Ammon's horn (tissue), 1 donor: ENCODE results near the gene AKT3.

Source experiments
- DNase-seq: peaks from one replicate; pipeline ENCODE4 v3.0.0-alpha.2; 2016; ENCODE audit warnings: low spot score

Gene AKT3

DNA sequence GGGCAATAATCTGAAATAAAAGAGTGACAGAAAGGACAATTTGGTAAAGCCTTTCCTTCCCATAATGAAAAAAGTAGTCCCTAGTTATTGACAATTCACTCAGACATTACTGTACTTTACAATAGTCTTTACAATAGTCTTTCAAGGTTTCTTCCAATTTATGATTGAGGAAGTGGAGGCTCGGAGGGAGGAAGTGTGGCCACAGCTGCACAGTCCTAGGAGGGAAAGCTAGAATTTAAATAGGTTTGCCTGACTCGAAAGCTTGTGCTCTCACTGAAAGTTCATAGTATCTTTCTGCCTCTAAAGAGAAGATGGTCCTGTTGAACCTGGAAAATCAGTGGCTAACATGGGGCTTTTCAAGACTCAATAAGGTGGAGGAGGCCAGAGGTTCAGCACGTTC lies 391.0 kb downstream of the AKT3 start:
- DNase-seq: no peak

DNA sequence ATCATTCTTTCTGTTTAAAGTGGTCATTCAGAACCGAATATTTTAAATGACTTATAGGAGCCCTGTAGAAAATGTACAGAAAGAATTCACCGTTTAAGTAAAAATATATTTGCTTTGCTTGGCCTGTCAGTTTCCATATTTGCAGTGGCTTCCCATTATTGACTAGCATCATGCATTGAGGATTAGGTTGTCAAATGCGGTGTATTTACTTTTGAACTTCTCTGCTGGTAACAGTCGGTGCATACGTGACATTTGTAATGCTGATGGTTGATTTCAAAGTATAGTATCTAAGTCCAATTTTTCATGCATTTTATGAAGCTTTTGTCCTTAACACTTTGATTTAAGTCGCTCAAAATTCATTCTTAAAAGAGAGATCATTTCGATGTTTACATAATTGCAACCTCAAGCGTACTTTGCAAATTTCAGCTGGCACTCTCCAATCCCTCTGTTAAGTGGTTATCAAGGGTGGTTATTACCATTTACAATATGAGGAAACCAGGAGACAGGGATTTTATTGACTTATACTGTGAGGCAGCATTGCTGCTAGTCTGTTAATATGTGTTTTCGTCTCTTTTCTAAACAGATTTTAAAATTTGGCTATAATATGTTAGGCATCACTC lies 392.6 kb downstream of the AKT3 start:
- DNase-seq: no peak

- DNase-seq: no peak
These were observed 394.0 kb downstream of the AKT3 start for GRCh38 chr1:243455760-243456651.

- no peak for DNase-seq
These were observed 395.6 kb downstream of the AKT3 start for GRCh38 chr1:243454328-243454997.

DNA sequence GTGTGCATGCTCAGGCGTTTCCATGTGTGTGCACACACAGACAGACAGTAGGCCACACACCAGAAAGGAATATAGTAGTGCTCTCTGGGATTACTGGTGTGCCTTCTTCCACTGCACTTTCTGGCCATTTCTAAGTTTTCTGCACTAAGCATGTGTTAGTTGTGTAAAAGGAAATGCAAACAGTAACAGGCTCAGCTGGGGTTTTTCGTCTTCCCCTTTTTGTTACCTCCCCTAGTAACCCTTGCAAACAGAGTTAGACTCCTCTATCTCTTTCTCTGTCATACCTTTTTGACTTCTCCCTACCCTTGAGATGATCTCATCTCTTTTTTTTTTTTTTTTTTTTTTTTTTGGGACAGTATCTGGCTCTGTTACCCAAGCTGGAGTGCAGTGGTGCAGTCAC lies 398.0 kb downstream of the AKT3 start:
- no peak for DNase-seq

GRCh38 chr1:243449373-243449772 lies 400.7 kb downstream of the AKT3 start:
- no peak for DNase-seq

DNA sequence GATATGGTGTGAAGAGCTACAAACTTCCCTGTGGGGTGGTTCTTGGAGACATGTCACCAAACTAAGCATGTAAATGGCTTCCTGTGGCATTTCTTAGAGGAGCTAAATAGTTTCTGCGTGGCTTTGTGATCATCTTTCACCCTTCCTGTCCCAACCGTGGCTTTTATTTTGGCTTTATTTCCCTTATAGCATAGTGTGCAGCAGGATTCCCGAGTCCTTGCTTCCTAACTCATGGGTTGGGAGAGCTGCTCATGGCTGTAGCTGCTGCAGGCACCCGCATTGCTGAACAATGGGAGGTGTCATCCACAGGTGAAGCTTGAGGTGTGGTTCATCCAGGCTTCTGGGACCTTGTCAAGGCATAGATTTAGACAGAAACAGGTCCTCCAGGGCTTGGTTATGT lies 402.2 kb downstream of the AKT3 start:
- no peak for DNase-seq

- DNase-seq: no peak
These were observed 402.7 kb downstream of the AKT3 start for GRCh38 chr1:243447347-243447746.

DNA sequence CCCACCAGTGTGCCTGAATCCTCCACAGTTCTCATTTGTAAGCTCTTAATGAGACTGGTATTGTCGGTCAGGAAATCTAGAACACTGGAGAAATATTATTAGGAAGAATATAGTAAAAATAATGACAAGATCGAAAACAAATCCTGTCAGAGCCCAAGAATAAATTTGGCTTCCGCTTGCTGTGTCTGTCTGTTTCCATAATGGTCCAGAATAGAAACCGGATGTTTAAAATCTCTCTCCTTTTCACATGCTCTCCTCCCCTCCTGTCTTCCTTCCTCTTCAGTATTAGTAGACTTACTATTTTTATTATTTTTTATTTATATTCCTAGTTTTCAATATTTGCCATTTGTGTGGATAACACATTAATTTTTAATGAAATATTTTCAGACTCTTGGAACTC lies 406.5 kb downstream of the AKT3 start:
- no peak for DNase-seq

GRCh38 chr1:243441601-243442000 lies 408.4 kb downstream of the AKT3 start:
- DNase-seq: no peak

- no peak for DNase-seq
These were observed 409.6 kb downstream of the AKT3 start for GRCh38 chr1:243440406-243440805.

- DNase-seq: no peak
These were observed 411.2 kb downstream of the AKT3 start for GRCh38 chr1:243438815-243439214.
